A375 (cell line): ENCODE measurements around the gene ENO3. TPM values are rescaled to one million over a fixed set of nuclear protein-coding genes. Genes with fewer than 3 reads are reported as not detected.

Source experiments
- small RNA-seq: library from RNA; depleted of rRNA; stranded (forward); fragments of <200 nt; gene quantifications from one replicate; pipeline ENCODE3, GENCODE V24; 2014
- total RNA-seq: library from RNA; depleted of rRNA; stranded (reverse); fragments of >200 nt; shearing (Covaris generic); gene quantifications from 2 replicates; pipeline ENCODE4 v1.2.3, GENCODE V29; 2014; rRNA removed

Gene ENO3
- 7.2 and 8.6 TPM in 2 replicates for total RNA-seq

GRCh38 chr17:4950746-4951204, at the start of gene ENO3:
Gene ENO3, plus strand, starts transcription at chr17:4951119. Its CDS starts 711 bp downstream, at chr17:4951830.

GRCh38 chr17:4903051-4903818, 47.7 kb upstream of the ENO3 start, which contains the start of gene CHRNE:
Gene CHRNE, minus strand, starts transcription at chr17:4903098. Its CDS starts 35 bp downstream, at chr17:4903063.

GRCh38 chr17:4931963-4932362, 19.0 kb upstream of the ENO3 start, which contains the start of gene GP1BA:
Gene GP1BA, plus strand, starts transcription at chr17:4932277. Its CDS starts 328 bp downstream, at chr17:4932605.

GRCh38 chr17:4939796-4940554, 10.9 kb upstream of the ENO3 start, which contains the start of the genes RNF167 and SLC25A11:
Gene RNF167, plus strand, starts transcription at chr17:4940268. Its CDS starts 642 bp downstream, at chr17:4940910.
Gene SLC25A11, minus strand, starts transcription at chr17:4940046. Its CDS starts 136 bp downstream, at chr17:4939910.

GRCh38 chr17:4948166-4948930, 2.6 kb upstream of the ENO3 start, which contains the start of gene PFN1:
Gene PFN1, minus strand, starts transcription at chr17:4948530. Its CDS starts 136 bp downstream, at chr17:4948394.

GRCh38 chr17:4967539-4968485, 16.9 kb downstream of the ENO3 start, which contains the start of gene SPAG7:
Gene SPAG7, minus strand, starts transcription at chr17:4967817. Its CDS starts 13 bp downstream, at chr17:4967804.

GRCh38 chr17:4986951-4987766, 36.2 kb downstream of the ENO3 start, which contains the start of gene CAMTA2:
Gene CAMTA2, minus strand, starts transcription at chr17:4987675. Its CDS starts 1,453 bp downstream, at chr17:4986222.

GRCh38 chr17:4997302-4998026, 46.5 kb downstream of the ENO3 start, which contains the start of the genes INCA1 and KIF1C:
Gene INCA1, minus strand, starts transcription at chr17:4997522. Its CDS starts 3,085 bp downstream, at chr17:4994437.
Gene KIF1C, plus strand, starts transcription at chr17:4997950. Its CDS starts 2,297 bp downstream, at chr17:5000247.

Small RNAs within 50 kb of the gene (small RNA-seq; reads per million reads assigned to genes)
- not detected for gene MIR6864
- not detected for gene MIR6865

Other genes starting within 250 kb of the ENO3 start
- gene PELP1, start 247.0 kb upstream of the ENO3 start, total RNA-seq = 30.5 and 31.3 TPM in 2 replicates
- gene ARRB2, start 240.5 kb upstream of the ENO3 start, total RNA-seq = 26.7 and 34.7 TPM in 2 replicates
- 29.1 and 38.1 TPM in 2 replicates for gene MED11, start 219.7 kb upstream of the ENO3 start, total RNA-seq
- gene ZMYND15, start 211.3 kb upstream of the ENO3 start, total RNA-seq = 0.27 and 0.38 TPM in 2 replicates
- gene CXCL16, start 211.2 kb upstream of the ENO3 start, total RNA-seq = 4.0 and 4.1 TPM in 2 replicates
- not detected in 2 replicates for gene TM4SF5, start 179.2 kb upstream of the ENO3 start, total RNA-seq
- gene VMO1, start 164.8 kb upstream of the ENO3 start, total RNA-seq = 0.26 TPM in 1 of 2 replicates, not detected in the other
- gene GLTPD2, start 162.2 kb upstream of the ENO3 start, total RNA-seq = not detected in 2 replicates
- gene PSMB6, start 155.0 kb upstream of the ENO3 start, total RNA-seq = 200 and 223 TPM in 2 replicates
- gene PLD2, start 144.0 kb upstream of the ENO3 start, total RNA-seq = 19.5 and 26.8 TPM in 2 replicates
- gene MINK1, start 117.8 kb upstream of the ENO3 start, total RNA-seq = 33.7 and 33.8 TPM in 2 replicates
- gene C17orf107, start 51.6 kb upstream of the ENO3 start, total RNA-seq = 0.45 and 0.53 TPM in 2 replicates
- 0.19 and 0.38 TPM in 2 replicates for gene CHRNE, start 48.0 kb upstream of the ENO3 start, total RNA-seq
- gene GP1BA, start 18.8 kb upstream of the ENO3 start, total RNA-seq = not detected in 2 replicates
- gene SLC25A11, start 11.1 kb upstream of the ENO3 start, total RNA-seq = 83.0 and 86.7 TPM in 2 replicates
- gene RNF167, start 10.9 kb upstream of the ENO3 start, total RNA-seq = 43.8 and 50.1 TPM in 2 replicates
- gene PFN1, start 2.6 kb upstream of the ENO3 start, total RNA-seq = 1,994 and 2,456 TPM in 2 replicates
- 90.5 and 106 TPM in 2 replicates for gene SPAG7, start 16.7 kb downstream of the ENO3 start, total RNA-seq
- 25.6 and 46.7 TPM in 2 replicates for gene CAMTA2, start 36.6 kb downstream of the ENO3 start, total RNA-seq
- gene INCA1, start 46.4 kb downstream of the ENO3 start, total RNA-seq = 0.72 TPM in 1 of 2 replicates, not detected in the other
- gene KIF1C, start 46.8 kb downstream of the ENO3 start, total RNA-seq = 39.6 and 46.3 TPM in 2 replicates
- not detected in 2 replicates for gene SLC52A1, start 84.3 kb downstream of the ENO3 start, total RNA-seq
- gene ZFP3, start 127.3 kb downstream of the ENO3 start, total RNA-seq = not detected in 2 replicates
- gene ZNF232, start 160.8 kb downstream of the ENO3 start, total RNA-seq = 19.4 and 20.4 TPM in 2 replicates
- gene USP6, start 164.9 kb downstream of the ENO3 start, total RNA-seq = not detected in 2 replicates
- 16.3 and 17.7 TPM in 2 replicates for gene ZNF594, start 240.7 kb downstream of the ENO3 start, total RNA-seq